Measurements from ENCODE around the gene CACNA2D3. TPM values are rescaled to one million over a fixed set of nuclear protein-coding genes. Genes with fewer than 3 reads are reported as not detected.
A peak's percentile ranks its signal among the peaks of the same experiment; 100 is the strongest.

CACNA2D3 gene
- total and polyA plus RNA-seq, 2 experiments from 2014 or later = 0.30 to 0.43 TPM

- no peak overlapping the region for H3K4me3 ChIP-seq
- H4K20me1 ChIP-seq (ENCODE audit: insufficient read depth) = no peaks in the 10 kb centered on the region
- H3K9me2 ChIP-seq (ENCODE audit: insufficient read depth) = no peaks in the 10 kb centered on the region
- TF ChIP-seq EZH2phosphoT487 (IDR thresholded peaks at IDR 0.05; ENCODE audit: insufficient read depth, low read depth) = no peak
- no peak for TF ChIP-seq EZH2 (IDR thresholded peaks at IDR 0.05; ENCODE audit: insufficient read depth, poor library complexity, severe bottlenecking)
- no peak overlapping the region for H2AFZ ChIP-seq
- H3K4me1 ChIP-seq (ENCODE audit: insufficient read depth) = peaks cover 30% of the 10 kb centered on the region
- no peaks in the 10 kb centered on the region for H3K79me2 ChIP-seq (ENCODE audit: insufficient read depth)
- no peaks in the 10 kb centered on the region for H3K36me3 ChIP-seq (ENCODE audit: low read depth)
- H3K27me3 ChIP-seq (replicated peaks; ENCODE audit: insufficient read depth) = no peaks in the 10 kb centered on the region
- H3K4me2 ChIP-seq (ENCODE audit: unreplicated experiment) = no peak overlapping the region
- no peak overlapping the region for H3K27ac ChIP-seq
- no peak for DNase-seq
- in situ Hi-C loops (cut with MboI) = no loop called here
- 94% methylated on average over 5 of the region's 5 CpGs for WGBS, 2 experiments (ENCODE audit: low coverage in 1 of 2, low lambda C conversion rate in 2 of 2, missing lambda C conversion rate in 2 of 2)
- H3K9me3 ChIP-seq (ENCODE audit: low read depth) = no peaks in the 10 kb centered on the region
- H3F3A ChIP-seq (ENCODE audit: insufficient read depth) = peaks cover 28% of the 10 kb centered on the region
- H3K9ac ChIP-seq = no peak overlapping the region
Observed at GRCh38 chr3:54876694-54877093, 754.3 kb downstream of the CACNA2D3 start.

GRCh38 chr3:54877730-54878129 is 755.4 kb downstream of the CACNA2D3 start:
- Histone ChIP-seq H3K9ac (0 out of 2 replicates have a peak overlapping the region, but pooled peaks have one; percentile 25), H3K9me3 (ENCODE audit: low read depth) (no peaks in the 10 kb centered on the region), H3K79me2 (ENCODE audit: insufficient read depth) (no peaks in the 10 kb centered on the region), H3F3A (ENCODE audit: insufficient read depth) (peaks cover 37% of the 10 kb centered on the region), H3K9me2 (ENCODE audit: insufficient read depth) (no peaks in the 10 kb centered on the region), H3K27ac (peak overlapping the region; percentile 69), H3K4me3 (0 out of 2 replicates have a peak overlapping the region, but pooled peaks have one; percentile 9), H4K20me1 (ENCODE audit: insufficient read depth) (no peaks in the 10 kb centered on the region), H3K4me2 (ENCODE audit: unreplicated experiment) (peak overlapping the region; percentile 52), H3K36me3 (ENCODE audit: low read depth) (no peaks in the 10 kb centered on the region), H2AFZ (peak overlapping the region; percentile 57), H3K27me3 (replicated peaks; ENCODE audit: insufficient read depth) (no peaks in the 10 kb centered on the region), H3K4me1 (ENCODE audit: insufficient read depth) (peaks cover 38% of the 10 kb centered on the region)
- WGBS, 2 experiments (ENCODE audit: low coverage in 1 of 2, low lambda C conversion rate in 2 of 2, missing lambda C conversion rate in 2 of 2) = 4 to 6% methylated on average over 4 of the region's 4 CpGs
- in situ Hi-C loops (cut with MboI) = no loop called here
- no peak for DNase-seq
- TF ChIP-seq EZH2phosphoT487 (IDR thresholded peaks at IDR 0.05; ENCODE audit: insufficient read depth, low read depth) (no peak), EZH2 (IDR thresholded peaks at IDR 0.05; ENCODE audit: insufficient read depth, poor library complexity, severe bottlenecking) (no peak)

- no peaks in the 10 kb centered on the region for H3K36me3 ChIP-seq (ENCODE audit: low read depth)
- peaks cover 42% of the 10 kb centered on the region for H3K4me1 ChIP-seq (ENCODE audit: insufficient read depth)
- 2 to 3% methylated on average over 7 of the region's 7 CpGs for WGBS, 2 experiments (ENCODE audit: low coverage in 1 of 2, low lambda C conversion rate in 2 of 2, missing lambda C conversion rate in 2 of 2)
- no peak overlapping the region for H3K4me3 ChIP-seq
- no peaks in the 10 kb centered on the region for H3K27me3 ChIP-seq (replicated peaks; ENCODE audit: insufficient read depth)
- DNase-seq = peak; percentile 74
- H3K4me2 ChIP-seq (ENCODE audit: unreplicated experiment) = peak overlapping the region; percentile 52
- 0 out of 2 replicates have a peak overlapping the region, but pooled peaks have one; percentile 25 for H3K9ac ChIP-seq
- peak overlapping the region; percentile 69 for H3K27ac ChIP-seq
- no peak for TF ChIP-seq EZH2phosphoT487 (IDR thresholded peaks at IDR 0.05; ENCODE audit: insufficient read depth, low read depth)
- TF ChIP-seq EZH2 (IDR thresholded peaks at IDR 0.05; ENCODE audit: insufficient read depth, poor library complexity, severe bottlenecking) = no peak
- no peaks in the 10 kb centered on the region for H3K79me2 ChIP-seq (ENCODE audit: insufficient read depth)
- no peaks in the 10 kb centered on the region for H3K9me3 ChIP-seq (ENCODE audit: low read depth)
- in situ Hi-C loops (cut with MboI) = no loop called here
- H3F3A ChIP-seq (ENCODE audit: insufficient read depth) = peaks cover 41% of the 10 kb centered on the region
- H3K9me2 ChIP-seq (ENCODE audit: insufficient read depth) = no peaks in the 10 kb centered on the region
- peak overlapping the region; percentile 57 for H2AFZ ChIP-seq
- no peaks in the 10 kb centered on the region for H4K20me1 ChIP-seq (ENCODE audit: insufficient read depth)
Observed at GRCh38 chr3:54878145-54878544, 755.8 kb downstream of the CACNA2D3 start.

GRCh38 chr3:54882129-54882833 is 759.9 kb downstream of the CACNA2D3 start:
- no peak overlapping the region for H3K4me3 ChIP-seq
- no peaks in the 10 kb centered on the region for H3K9me3 ChIP-seq (ENCODE audit: low read depth)
- peaks cover 39% of the 10 kb centered on the region for H3K4me1 ChIP-seq (ENCODE audit: insufficient read depth)
- in situ Hi-C loops (cut with MboI) = loop anchor here (10.0 kb wide), 1 partner anchor 283 kb away; no protein-coding TSS in a partner anchor
- no peaks in the 10 kb centered on the region for H3K79me2 ChIP-seq (ENCODE audit: insufficient read depth)
- peak overlapping the region; percentile 48 for H3K4me2 ChIP-seq (ENCODE audit: unreplicated experiment)
- H4K20me1 ChIP-seq (ENCODE audit: insufficient read depth) = no peaks in the 10 kb centered on the region
- 4 to 6% methylated on average over 3 of the region's 3 CpGs for whole genome bisulfite sequencing, 2 experiments (ENCODE audit: low coverage in 1 of 2, low lambda C conversion rate in 2 of 2, missing lambda C conversion rate in 2 of 2)
- peak overlapping the region; percentile 66 for H3K9ac ChIP-seq
- peak overlapping the region; percentile 17; the same call in 1 of the 2 replicates for H2AFZ ChIP-seq
- H3K27me3 ChIP-seq (replicated peaks; ENCODE audit: insufficient read depth) = no peaks in the 10 kb centered on the region
- no peaks in the 10 kb centered on the region for H3K36me3 ChIP-seq (ENCODE audit: low read depth)
- H3F3A ChIP-seq (ENCODE audit: insufficient read depth) = peaks cover 42% of the 10 kb centered on the region
- TF ChIP-seq EZH2phosphoT487 (IDR thresholded peaks at IDR 0.05; ENCODE audit: insufficient read depth, low read depth) (no peak), EZH2 (IDR thresholded peaks at IDR 0.05; ENCODE audit: insufficient read depth, poor library complexity, severe bottlenecking) (no peak)
- peak overlapping the region; percentile 86 for H3K27ac ChIP-seq
- peak; percentile 99 for DNase-seq
- no peaks in the 10 kb centered on the region for H3K9me2 ChIP-seq (ENCODE audit: insufficient read depth)
